ENCODE measurements around the gene PHACTR2.
"Not testable (repeated sequence)": the region's sequence is repeated elsewhere in the genome, so short reads cannot be mapped to it uniquely, and the experiment has no call there.

The PHACTR2 gene

GRCh38 chr6:143857651-143858050 lies 179.9 kb downstream of the PHACTR2 start:
- no peaks in the 10 kb centered on the region for H3K4me1 Mint-ChIP-seq
- H3K27me3 Mint-ChIP-seq (ENCODE audit: low read depth, poor library complexity): peaks cover 4% of the 10 kb centered on the region
- TF ChIP-seq CTCF (IDR thresholded peaks at IDR 0.05): no peak
- peaks cover 87% of the 10 kb centered on the region for H3K36me3 Mint-ChIP-seq (ENCODE audit: low read depth)
- no peak overlapping the region for H3K27ac Mint-ChIP-seq
- no peak for DNase-seq
- H3K9me3 Mint-ChIP-seq: peaks cover 40% of the 10 kb centered on the region
- H3K4me3 Mint-ChIP-seq: no peak overlapping the region

GRCh38 chr6:143859891-143860660 lies 182.3 kb downstream of the PHACTR2 start:
- Mint-ChIP-seq H3K4me3 (no peak overlapping the region), H3K27ac (no peak overlapping the region), H3K36me3 (ENCODE audit: low read depth) (peaks cover 77% of the 10 kb centered on the region), H3K4me1 (no peaks in the 10 kb centered on the region), H3K27me3 (ENCODE audit: low read depth, poor library complexity) (no peaks in the 10 kb centered on the region), H3K9me3 (peaks cover 16% of the 10 kb centered on the region)
- no peak for DNase-seq
- no peak for TF ChIP-seq CTCF (IDR thresholded peaks at IDR 0.05)

GRCh38 chr6:143863771-143864170 lies 186.0 kb downstream of the PHACTR2 start:
- peaks cover 10% of the 10 kb centered on the region for H3K9me3 Mint-ChIP-seq
- no peak overlapping the region for H3K27ac Mint-ChIP-seq
- H3K27me3 Mint-ChIP-seq (ENCODE audit: low read depth, poor library complexity): no peaks in the 10 kb centered on the region
- no peak for DNase-seq
- TF ChIP-seq CTCF (IDR thresholded peaks at IDR 0.05): no peak
- H3K36me3 Mint-ChIP-seq (ENCODE audit: low read depth): peaks cover 73% of the 10 kb centered on the region
- no peak overlapping the region for H3K4me3 Mint-ChIP-seq
- no peaks in the 10 kb centered on the region for H3K4me1 Mint-ChIP-seq

GRCh38 chr6:143864234-143864633 lies 186.5 kb downstream of the PHACTR2 start, which contains the start of gene ZC2HC1B:
ZC2HC1B (plus strand) TSS chr6:143864474; CDS start chr6:143864540, 66 bp downstream.
- H3K9me3 Mint-ChIP-seq: peaks cover 14% of the 10 kb centered on the region
- DNase-seq: no peak
- H3K36me3 Mint-ChIP-seq (ENCODE audit: low read depth): peaks cover 72% of the 10 kb centered on the region
- H3K4me3 Mint-ChIP-seq: no peak within 1 kb of the TSS
- no peaks in the 10 kb centered on the region for H3K4me1 Mint-ChIP-seq
- peak within 1 kb of the TSS; percentile 59 for H3K27ac Mint-ChIP-seq
- no peak for TF ChIP-seq CTCF (IDR thresholded peaks at IDR 0.05)
- no peaks in the 10 kb centered on the region for H3K27me3 Mint-ChIP-seq (ENCODE audit: low read depth, poor library complexity)

- Mint-ChIP-seq H3K4me1 (no peaks in the 10 kb centered on the region), H3K27ac (no peak overlapping the region), H3K36me3 (ENCODE audit: low read depth) (peaks cover 57% of the 10 kb centered on the region), H3K27me3 (ENCODE audit: low read depth, poor library complexity) (no peaks in the 10 kb centered on the region), H3K4me3 (no peak overlapping the region), H3K9me3 (peaks cover 19% of the 10 kb centered on the region)
- DNase-seq: no peak
- no peak for TF ChIP-seq CTCF (IDR thresholded peaks at IDR 0.05)
Measured at GRCh38 chr6:143867236-143867635, 189.5 kb downstream of the PHACTR2 start.

GRCh38 chr6:143868808-143869207 lies 191.0 kb downstream of the PHACTR2 start:
- not testable (repeated sequence) for H3K4me1 Mint-ChIP-seq; H3K4me3 Mint-ChIP-seq; DNase-seq; H3K27me3 Mint-ChIP-seq (ENCODE audit: low read depth, poor library complexity); H3K27ac Mint-ChIP-seq
- peaks cover 21% of the 10 kb centered on the region for H3K9me3 Mint-ChIP-seq
- H3K36me3 Mint-ChIP-seq (ENCODE audit: low read depth): peaks cover 50% of the 10 kb centered on the region

- not testable (repeated sequence) for H3K4me1 Mint-ChIP-seq; H3K4me3 Mint-ChIP-seq; H3K27ac Mint-ChIP-seq; H3K27me3 Mint-ChIP-seq (ENCODE audit: low read depth, poor library complexity); DNase-seq
- Mint-ChIP-seq H3K9me3 (peaks cover 43% of the 10 kb centered on the region), H3K36me3 (ENCODE audit: low read depth) (peaks cover 39% of the 10 kb centered on the region)
Measured at GRCh38 chr6:143871202-143871730, 193.5 kb downstream of the PHACTR2 start.

Data from nephron progenitor cell (in vitro differentiated cells).